GM13977 (cell line): Measurements from ENCODE around the gene ZNF469.

Source experiments
- DNase-seq: peaks from one replicate; pipeline ENCODE4 v3.0.0; 2012; ENCODE audit warnings: low spot score
- CTCF ChIP-seq: IDR thresholded peaks from 2 replicates; pipeline ENCODE4 v1.5.1; 2012; ENCODE audit warnings: mild to moderate bottlenecking, control low read depth; ENCODE audit not compliant: insufficient read depth; ENCODE audit errors: extremely low read depth, missing control alignments
- in situ Hi-C: fragments of 300-500 bp; cut with MboI; formaldehyde crosslinking; loops from one replicate; pipeline ENCODE4 v1.12.0; 2022; ENCODE audit warnings: low sequenced_read_pairs, low pct_unique_long_range_greater_than_20kb, mixed read lengths, inconsistent platforms; ENCODE audit not compliant: unreplicated experiment

Gene ZNF469

DNA sequence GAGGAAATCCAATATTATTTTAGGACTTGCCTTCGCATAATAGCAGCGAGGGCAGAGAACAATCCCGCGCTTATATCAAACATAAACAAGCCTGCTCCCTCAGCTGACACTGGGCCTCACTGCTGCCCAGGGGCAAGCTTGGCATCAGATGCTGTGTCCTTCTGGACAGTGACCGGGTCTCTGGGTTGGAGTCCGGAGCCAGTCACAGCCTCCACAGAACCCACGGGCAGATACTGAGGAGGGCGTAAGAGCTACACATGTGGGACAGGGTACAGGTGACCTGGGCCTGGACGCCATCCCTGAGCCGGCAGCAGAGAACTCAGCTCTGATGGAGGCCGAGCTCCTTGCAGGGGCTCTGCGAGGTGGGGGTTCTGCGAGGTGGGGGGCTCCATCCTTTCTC is 14.7 kb upstream of the ZNF469 start:
- no peak for DNase-seq
- no peak for TF ChIP-seq CTCF
- in situ Hi-C loops, result no loop called here

DNA sequence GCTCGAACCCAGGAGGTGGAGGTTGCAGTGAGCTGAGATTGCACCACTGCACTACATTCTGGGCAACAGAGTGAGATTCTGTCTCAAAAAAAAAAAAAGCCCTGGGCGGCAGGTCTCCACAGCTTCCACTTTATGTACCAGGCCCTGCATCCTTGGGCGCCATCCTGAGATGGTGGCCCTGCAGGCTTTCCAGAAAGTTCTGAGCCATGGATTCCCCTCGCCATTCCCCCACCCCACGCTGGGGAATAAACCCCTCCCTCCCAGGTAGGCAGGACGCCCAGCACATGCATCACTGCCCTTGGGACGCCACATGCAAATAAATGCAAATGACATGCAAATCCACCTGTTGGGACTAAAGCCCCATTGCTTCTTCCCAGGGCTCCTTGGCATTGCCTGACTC is 13.8 kb upstream of the ZNF469 start:
- TF ChIP-seq CTCF, result no peak

DNA sequence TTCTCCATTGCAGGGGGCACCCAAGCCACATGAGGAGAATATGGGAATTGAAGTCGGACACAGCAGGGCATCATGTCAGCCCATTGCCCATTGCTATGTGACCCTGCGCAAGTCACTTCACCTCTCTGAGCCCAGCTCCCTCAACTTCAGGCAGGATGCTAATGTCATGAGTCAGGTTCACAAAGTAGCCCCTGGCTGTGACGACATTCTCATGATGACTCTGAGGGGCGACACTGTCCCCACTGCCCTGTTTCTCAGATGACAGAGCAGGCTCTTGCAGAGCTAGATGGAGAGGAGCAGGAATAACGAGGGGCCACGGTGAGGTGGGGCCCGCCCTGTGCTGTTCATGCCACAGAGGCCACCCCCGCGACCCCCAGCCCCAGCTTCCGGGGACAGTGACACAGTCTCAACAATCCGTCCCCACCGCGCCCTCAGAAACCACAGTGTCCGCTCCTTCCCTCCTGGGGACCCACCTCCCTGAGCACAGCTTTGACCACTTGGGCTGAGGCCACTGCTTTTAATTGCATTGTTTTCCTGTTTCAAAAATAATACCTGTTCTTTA is 13.2 kb upstream of the ZNF469 start:
- in situ Hi-C loops, result no loop called here
- no peak for DNase-seq

More for the DNA sequence above, 13.8 kb upstream of the ZNF469 start:
- in situ Hi-C loops, result no loop called here
- DNase-seq, result no peak

DNA sequence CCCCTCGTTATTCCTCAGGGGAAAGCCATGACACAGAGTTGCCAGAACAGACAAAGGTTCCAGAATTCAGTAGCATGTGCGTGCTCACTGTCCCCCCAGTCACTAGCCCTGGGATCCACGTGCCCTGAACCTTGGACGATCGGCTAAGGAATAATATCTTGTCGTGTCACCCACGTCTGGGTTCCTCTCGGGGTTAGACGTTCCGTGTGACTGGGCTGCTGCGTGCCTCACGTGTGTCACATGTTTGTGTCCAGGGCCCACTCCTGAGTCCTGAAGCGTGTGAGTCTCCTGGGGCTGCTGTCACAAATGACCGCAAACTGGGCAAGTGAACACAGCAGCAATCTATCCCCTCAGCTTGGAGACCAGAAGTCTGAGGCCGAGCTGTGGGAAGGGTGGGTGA is 12.4 kb upstream of the ZNF469 start:
- in situ Hi-C loops, result no loop called here
- no peak for TF ChIP-seq CTCF
- no peak for DNase-seq

More for the DNA sequence above, 13.2 kb upstream of the ZNF469 start:
- TF ChIP-seq CTCF, result no peak

DNA sequence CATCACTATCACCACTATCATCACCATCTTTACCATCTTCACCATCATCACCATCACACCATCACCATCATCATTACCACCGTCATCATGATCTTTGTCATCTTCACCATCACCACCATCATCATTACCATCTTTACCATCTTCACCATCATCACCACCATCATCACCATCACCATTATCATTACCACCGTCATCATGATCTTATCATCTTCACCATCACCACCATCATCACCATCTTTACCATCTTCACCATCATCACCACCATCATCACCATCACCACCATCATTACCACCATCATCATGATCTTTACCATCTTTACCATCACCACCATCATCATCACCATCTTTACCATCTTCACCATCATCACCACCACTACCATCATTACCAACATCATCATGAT is 10.2 kb upstream of the ZNF469 start:
- no peak for TF ChIP-seq CTCF
- no peak for DNase-seq
- in situ Hi-C loops, result no loop called here

DNA sequence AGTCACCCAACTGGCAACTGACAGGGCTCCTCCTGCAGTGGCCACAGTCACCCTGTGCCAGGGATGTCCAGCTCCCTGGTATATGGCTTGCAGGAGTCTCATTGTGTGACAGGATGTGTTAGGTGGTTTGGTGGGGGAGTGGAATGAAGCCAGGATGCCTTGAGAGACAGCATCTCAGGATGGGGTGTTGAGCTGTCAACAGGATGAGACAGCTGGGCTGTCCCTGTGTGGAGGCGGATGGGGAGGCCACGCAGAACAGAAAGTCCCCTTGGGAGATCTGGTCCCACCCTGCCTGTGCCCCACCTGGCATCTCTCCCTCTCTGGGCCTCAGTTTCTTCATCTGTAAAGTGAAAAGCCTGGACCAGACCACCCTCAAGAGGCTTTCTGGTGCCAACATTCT is 9.5 kb upstream of the ZNF469 start:
- no peak for DNase-seq
- in situ Hi-C loops, result no loop called here
- no peak for TF ChIP-seq CTCF
